ENCODE measurements around the gene STK16.

The STK16 gene

GRCh38 chr2:219245148-219245898 lies at the start of gene STK16, which contains the start of gene GLB1L:
Gene STK16 (plus strand): TSS chr2:219245479. CDS start chr2:219246000, 521 bp downstream.
Gene GLB1L (minus strand): TSS chr2:219245444. CDS start chr2:219243573, 1,871 bp downstream.
- TF ChIP-seq TAF1 (IDR thresholded peaks at IDR 0.05; ENCODE audit: low read depth) = peak; percentile 66
- 0 out of 2 replicates have a peak, but pooled peaks have one; percentile 3 for TF ChIP-seq RAD21 (IDR thresholded peaks at IDR 0.05; ENCODE audit: low read depth)
- no peak for TF ChIP-seq TCF12 (IDR thresholded peaks at IDR 0.05; ENCODE audit: low read depth)
- TF ChIP-seq ZBTB7A (IDR thresholded peaks at IDR 0.05; ENCODE audit: low read depth) = no peak
- TF ChIP-seq USF1 (IDR thresholded peaks at IDR 0.05) = no peak
- peak; percentile 87 for TF ChIP-seq CREB1 (IDR thresholded peaks at IDR 0.05; ENCODE audit: low read depth)
- 0 out of 2 replicates have a peak, but pooled peaks have one; percentile 17 for TF ChIP-seq YY1 (IDR thresholded peaks at IDR 0.05; ENCODE audit: low read depth)
- no peak for TF ChIP-seq CEBPB (IDR thresholded peaks at IDR 0.05)

- TF ChIP-seq TAF1 (IDR thresholded peaks at IDR 0.05; ENCODE audit: low read depth) = no peak
- no peak for TF ChIP-seq NFIC (IDR thresholded peaks at IDR 0.05)
- no peak for TF ChIP-seq MAX (IDR thresholded peaks at IDR 0.05)
- no peak for TF ChIP-seq TCF12 (IDR thresholded peaks at IDR 0.05; ENCODE audit: low read depth)
- no peak for TF ChIP-seq REST (IDR thresholded peaks at IDR 0.05; ENCODE audit: low read depth)
- TF ChIP-seq CREB1 (IDR thresholded peaks at IDR 0.05; ENCODE audit: low read depth) = no peak
- TF ChIP-seq YY1 (IDR thresholded peaks at IDR 0.05; ENCODE audit: low read depth) = no peak
- TF ChIP-seq CEBPB (IDR thresholded peaks at IDR 0.05) = no peak
- no peak for TF ChIP-seq EGR1 (IDR thresholded peaks at IDR 0.05)
- TF ChIP-seq TEAD4 (IDR thresholded peaks at IDR 0.05) = no peak
These were observed 47.9 kb upstream of the STK16 start for GRCh38 chr2:219197388-219197787.

GRCh38 chr2:219198974-219199373 lies 46.3 kb upstream of the STK16 start:
- TF ChIP-seq YY1 (IDR thresholded peaks at IDR 0.05; ENCODE audit: low read depth) (no peak), TCF12 (IDR thresholded peaks at IDR 0.05; ENCODE audit: low read depth) (no peak), MAX (IDR thresholded peaks at IDR 0.05) (no peak), USF1 (IDR thresholded peaks at IDR 0.05) (no peak), REST (IDR thresholded peaks at IDR 0.05; ENCODE audit: low read depth) (no peak), NFIC (IDR thresholded peaks at IDR 0.05) (no peak), CEBPB (IDR thresholded peaks at IDR 0.05) (no peak), EP300 (IDR thresholded peaks at IDR 0.05; ENCODE audit: borderline replicate concordance) (no peak), FOXM1 (IDR thresholded peaks at IDR 0.05; ENCODE audit: borderline replicate concordance, low read depth) (no peak), TEAD4 (IDR thresholded peaks at IDR 0.05) (no peak)

GRCh38 chr2:219199470-219200211 lies 45.6 kb upstream of the STK16 start:
- TF ChIP-seq MAX (IDR thresholded peaks at IDR 0.05) (no peak), CEBPB (IDR thresholded peaks at IDR 0.05) (no peak), NFIC (IDR thresholded peaks at IDR 0.05) (no peak), YY1 (IDR thresholded peaks at IDR 0.05; ENCODE audit: low read depth) (no peak), TCF12 (IDR thresholded peaks at IDR 0.05; ENCODE audit: low read depth) (no peak), REST (IDR thresholded peaks at IDR 0.05; ENCODE audit: low read depth) (no peak), ZBTB7A (IDR thresholded peaks at IDR 0.05; ENCODE audit: low read depth) (no peak), RAD21 (IDR thresholded peaks at IDR 0.05; ENCODE audit: low read depth) (no peak), EP300 (IDR thresholded peaks at IDR 0.05; ENCODE audit: borderline replicate concordance) (no peak), USF1 (IDR thresholded peaks at IDR 0.05) (no peak), CREB1 (IDR thresholded peaks at IDR 0.05; ENCODE audit: low read depth) (no peak), EGR1 (IDR thresholded peaks at IDR 0.05) (no peak)
